Astrocyte of the cerebellum (primary cell): ENCODE results near the gene EFHD2.

Experiments
- DNase-seq: peaks from one replicate; pipeline ENCODE4 v3.0.0-alpha.2; 2011; ENCODE audit warnings: low read depth
- H3K4me3 ChIP-seq: 2 replicates; pipeline ENCODE4 v1.5.1; 2011; ENCODE audit warnings: mild to moderate bottlenecking, low read depth, low read length, moderate library complexity
- in situ Hi-C: cut with HindIII; loops from 2 replicates; pipeline ENCODE4 v1.10.0; 2017; ENCODE audit warnings: low sequenced_read_pairs
- TF ChIP-seq, protein P1 (sequence below): IDR thresholded peaks from 2 replicates; pipeline ENCODE4 v1.5.1; 2012; ENCODE audit warnings: low read length, low read depth, moderate library complexity, mild to moderate bottlenecking; ENCODE audit errors: missing control alignments

Gene EFHD2

DNA sequence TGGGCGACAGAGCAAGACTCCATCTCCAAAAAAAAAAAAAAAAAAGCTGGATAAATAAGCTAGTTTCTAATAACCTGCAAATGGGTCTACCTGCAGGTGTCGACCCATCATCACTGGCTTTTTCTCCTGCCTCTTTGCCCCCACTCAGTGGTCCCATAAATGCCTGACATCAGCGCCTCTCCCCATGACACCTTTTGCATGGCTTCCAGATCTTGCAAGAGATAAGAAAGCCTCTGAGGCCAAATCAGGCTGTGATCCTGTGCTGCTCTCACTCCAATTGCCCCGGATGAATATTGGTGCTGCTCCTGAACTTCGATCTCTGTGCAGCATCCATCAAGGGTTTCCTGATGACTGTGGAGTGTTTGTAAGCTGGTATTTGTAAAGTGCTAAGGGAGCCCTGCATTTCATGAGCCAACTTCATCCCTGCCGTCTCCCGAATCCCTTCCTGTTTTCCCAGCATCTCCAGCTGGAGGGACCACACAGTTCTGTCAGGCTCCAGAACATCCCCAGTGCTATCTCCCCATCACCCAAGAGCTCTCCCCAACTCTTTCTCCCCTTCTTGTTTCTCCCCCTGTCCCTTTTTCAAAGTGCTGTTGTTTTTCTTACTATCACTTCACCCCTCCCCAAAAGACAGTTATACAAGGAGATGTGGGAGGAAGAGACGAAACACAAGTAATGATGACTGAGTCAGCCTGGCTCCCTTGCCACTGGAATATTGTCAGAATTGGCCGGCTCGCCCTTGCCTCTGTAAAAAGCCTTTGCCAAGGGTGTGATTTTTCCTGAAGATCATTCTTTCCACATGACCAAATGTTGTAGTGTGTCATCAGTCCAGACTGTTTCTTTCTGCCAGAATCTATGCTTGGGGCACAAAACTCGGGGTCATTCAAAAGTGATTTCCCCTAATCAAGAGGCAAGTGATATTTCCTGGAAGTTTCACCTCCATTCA, 2.8 kb upstream of the EFHD2 start:
- no peak overlapping the region for H3K4me3 ChIP-seq
- peak; percentile 56 for DNase-seq
- TF ChIP-seq, protein P1, sequence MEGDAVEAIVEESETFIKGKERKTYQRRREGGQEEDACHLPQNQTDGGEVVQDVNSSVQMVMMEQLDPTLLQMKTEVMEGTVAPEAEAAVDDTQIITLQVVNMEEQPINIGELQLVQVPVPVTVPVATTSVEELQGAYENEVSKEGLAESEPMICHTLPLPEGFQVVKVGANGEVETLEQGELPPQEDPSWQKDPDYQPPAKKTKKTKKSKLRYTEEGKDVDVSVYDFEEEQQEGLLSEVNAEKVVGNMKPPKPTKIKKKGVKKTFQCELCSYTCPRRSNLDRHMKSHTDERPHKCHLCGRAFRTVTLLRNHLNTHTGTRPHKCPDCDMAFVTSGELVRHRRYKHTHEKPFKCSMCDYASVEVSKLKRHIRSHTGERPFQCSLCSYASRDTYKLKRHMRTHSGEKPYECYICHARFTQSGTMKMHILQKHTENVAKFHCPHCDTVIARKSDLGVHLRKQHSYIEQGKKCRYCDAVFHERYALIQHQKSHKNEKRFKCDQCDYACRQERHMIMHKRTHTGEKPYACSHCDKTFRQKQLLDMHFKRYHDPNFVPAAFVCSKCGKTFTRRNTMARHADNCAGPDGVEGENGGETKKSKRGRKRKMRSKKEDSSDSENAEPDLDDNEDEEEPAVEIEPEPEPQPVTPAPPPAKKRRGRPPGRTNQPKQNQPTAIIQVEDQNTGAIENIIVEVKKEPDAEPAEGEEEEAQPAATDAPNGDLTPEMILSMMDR, result no peak
- in situ Hi-C loops, result no loop called here

DNA sequence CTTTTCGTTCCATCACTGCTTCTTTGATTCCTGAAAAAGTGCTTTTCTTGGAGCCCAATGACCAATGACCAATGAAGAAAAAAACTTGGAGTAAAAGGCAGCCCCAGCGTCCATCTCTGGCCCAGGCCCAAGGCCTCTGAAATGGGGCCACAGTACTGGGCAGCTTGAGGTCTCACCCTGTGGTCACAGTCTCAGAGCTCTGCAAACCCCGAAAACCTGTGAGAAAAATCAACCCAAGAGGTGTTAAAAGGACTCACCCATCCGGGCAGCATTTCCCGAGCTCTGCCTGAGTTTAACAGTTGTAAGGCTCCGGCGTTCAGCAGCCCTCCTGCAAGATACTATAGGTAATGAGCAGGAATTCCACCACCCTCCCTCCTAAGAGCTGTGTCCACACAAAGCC, 2.1 kb upstream of the EFHD2 start:
- DNase-seq, result no peak

DNA sequence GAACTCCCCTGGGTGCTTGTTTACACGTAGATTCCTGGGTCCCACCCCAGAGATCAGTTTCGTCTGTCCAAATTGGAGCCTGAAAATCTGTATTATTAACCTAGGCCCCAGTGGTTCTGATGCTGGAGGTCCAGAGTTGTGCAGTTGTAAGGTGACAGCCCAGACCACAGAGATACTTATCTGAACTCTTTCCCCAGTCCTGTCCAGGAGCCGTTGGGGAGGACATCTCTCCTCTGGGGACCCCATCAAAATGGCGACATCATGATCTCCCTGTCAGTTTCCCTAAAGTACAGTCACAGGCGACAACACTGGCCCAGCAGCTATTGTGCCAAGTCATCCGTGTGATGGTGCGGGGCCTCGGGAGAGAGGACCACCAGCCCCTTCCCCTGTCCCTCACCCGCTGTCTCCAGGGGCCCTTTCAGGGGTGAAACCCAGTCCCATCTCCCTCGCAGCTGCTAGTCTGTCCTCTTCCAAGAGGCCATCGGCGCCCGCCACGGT, 749 bp upstream of the EFHD2 start:
- TF ChIP-seq, protein P1, result no peak
- in situ Hi-C loops, result no loop called here
- DNase-seq, result no peak
- H3K4me3 ChIP-seq, result peak overlapping the region; percentile 87

More for the DNA sequence above, 2.1 kb upstream of the EFHD2 start:
- in situ Hi-C loops, result no loop called here
- no peak overlapping the region for H3K4me3 ChIP-seq
- TF ChIP-seq, protein P1, result no peak

DNA sequence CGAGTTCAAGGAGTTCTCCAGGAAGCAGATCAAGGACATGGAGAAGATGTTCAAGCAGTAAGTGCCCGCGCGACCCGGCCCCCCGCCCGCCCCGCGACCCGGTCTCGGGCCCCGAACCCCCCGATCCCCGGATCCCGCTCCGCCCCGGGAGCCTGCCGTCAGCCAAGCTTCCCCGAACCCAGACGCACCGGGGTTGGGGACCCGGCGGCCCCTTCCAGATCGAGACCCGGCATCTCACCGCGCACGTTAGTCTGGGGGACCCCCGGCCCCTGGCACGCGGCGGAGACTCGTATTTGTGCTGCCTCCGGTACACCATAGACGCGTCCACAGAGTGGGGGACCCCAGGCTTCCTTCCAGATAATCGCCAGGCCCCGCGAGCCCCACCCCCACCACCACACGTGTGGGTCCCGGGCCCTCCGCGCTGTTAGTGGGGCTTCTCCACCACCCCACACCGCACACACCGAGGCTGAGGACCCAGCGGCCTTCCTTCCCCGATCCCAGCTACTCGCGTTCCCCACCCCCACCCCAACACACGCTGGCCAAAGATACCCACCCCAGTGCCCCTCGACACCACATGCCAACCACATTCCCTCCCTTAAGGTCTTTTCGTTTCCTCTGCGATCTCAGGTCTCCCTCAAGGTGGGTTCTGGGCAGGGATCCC, 665 bp downstream of the EFHD2 start:
- peak overlapping the region; percentile 87 for H3K4me3 ChIP-seq
- TF ChIP-seq, protein P1, result no peak
- DNase-seq, result no peak
- in situ Hi-C loops, result loop anchor here (5.0 kb wide), 1 partner anchor 158 kb away; no protein-coding TSS in a partner anchor

DNA sequence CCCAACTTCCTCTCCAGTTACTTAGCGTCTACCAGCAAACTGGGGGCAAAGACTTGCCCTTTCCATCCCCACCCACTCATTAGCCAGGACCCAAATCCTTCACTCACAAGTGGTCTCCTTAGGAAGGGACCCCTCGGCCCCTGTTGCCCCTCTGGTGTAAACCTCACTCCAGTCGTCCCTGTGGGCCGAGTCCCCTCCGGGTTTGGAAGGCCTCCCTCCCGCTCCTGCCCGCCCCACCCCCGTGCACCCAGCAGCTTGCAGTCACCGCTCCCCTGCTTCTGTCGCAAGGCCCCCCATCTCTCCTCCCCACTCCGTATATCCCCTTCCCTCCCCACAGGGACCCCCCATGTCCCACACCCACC, 1.2 kb downstream of the EFHD2 start:
- in situ Hi-C loops, result loop anchor here (5.0 kb wide), 1 partner anchor 159 kb away; no protein-coding TSS in a partner anchor
- H3K4me3 ChIP-seq, result peak overlapping the region; percentile 87
- no peak for DNase-seq
- TF ChIP-seq, protein P1, result no peak

DNA sequence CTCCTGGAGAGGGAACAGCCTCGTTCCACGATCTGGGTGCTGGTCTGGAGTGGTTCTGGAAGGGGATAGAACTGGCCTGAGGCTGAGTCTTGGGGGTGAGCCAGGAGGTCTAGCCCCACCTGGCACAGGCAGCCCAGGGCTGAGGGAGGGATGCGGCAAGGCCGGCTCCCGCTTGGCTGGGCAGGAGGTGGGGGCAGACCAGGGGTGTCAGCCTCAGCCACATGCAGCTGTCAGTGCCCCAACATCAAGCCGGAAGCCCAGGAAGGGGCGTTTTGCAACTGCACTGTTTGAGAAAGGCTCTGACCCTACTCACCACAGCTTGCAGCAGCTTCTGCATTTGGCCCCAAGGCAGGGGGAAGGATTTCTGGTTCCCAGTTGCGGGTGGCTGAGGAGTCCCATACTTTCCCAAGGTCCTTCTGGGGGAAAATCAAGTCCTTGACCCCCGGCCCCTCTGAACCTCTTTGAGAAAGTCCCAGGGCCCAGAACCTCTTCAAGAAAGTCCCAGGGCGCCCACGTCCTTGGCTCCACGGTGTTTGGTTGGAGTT, 2.0 kb downstream of the EFHD2 start:
- DNase-seq, result no peak
- TF ChIP-seq, protein P1, result no peak
- in situ Hi-C loops, result loop anchor here (5.0 kb wide), 1 partner anchor 159 kb away; no protein-coding TSS in a partner anchor
- H3K4me3 ChIP-seq, result peak overlapping the region; percentile 87
